ENCODE results near the gene PARP16. TPM values are rescaled to one million over a fixed set of nuclear protein-coding genes. Genes with fewer than 3 reads are reported as not detected.

Gene PARP16
- total RNA-seq, 1 experiment from 2014 or later = 5.6 TPM

Other genes with a start within 250 kb of the PARP16 start
- not detected in 2 replicates for gene SLC51B, start 241.5 kb downstream of the PARP16 start, total RNA-seq (2014; rRNA removed; shearing (Covaris generic))
- not detected in 2 replicates for gene RASL12, start 218.9 kb downstream of the PARP16 start, total RNA-seq (2014; rRNA removed; shearing (Covaris generic))
- not detected in 2 replicates for gene KBTBD13, start 210.1 kb downstream of the PARP16 start, total RNA-seq (2014; rRNA removed; shearing (Covaris generic))
- 0.05 and 0.65 TPM in 2 replicates for gene UBAP1L, start 171.7 kb downstream of the PARP16 start, total RNA-seq (2014; rRNA removed; shearing (Covaris generic))
- gene PDCD7, start 153.1 kb downstream of the PARP16 start, total RNA-seq (2014; rRNA removed; shearing (Covaris generic)) = 18.2 and 18.7 TPM in 2 replicates
- gene CLPX, start 101.5 kb downstream of the PARP16 start, total RNA-seq (2014; rRNA removed; shearing (Covaris generic)) = 27.1 and 34.7 TPM in 2 replicates
- not detected in 2 replicates for gene CILP, start 75.4 kb downstream of the PARP16 start, total RNA-seq (2014; rRNA removed; shearing (Covaris generic))
- not detected in 2 replicates for gene RNU5A-1, start 9.2 kb upstream of the PARP16 start, total RNA-seq (2014; rRNA removed; shearing (Covaris generic))
- gene RNU5B-1, start 17.8 kb upstream of the PARP16 start, total RNA-seq (2014; rRNA removed; shearing (Covaris generic)) = not detected in 2 replicates
- 0.10 and 0.12 TPM in 2 replicates for gene IGDCC3, start 91.1 kb upstream of the PARP16 start, total RNA-seq (2014; rRNA removed; shearing (Covaris generic))
- 0.19 and 0.45 TPM in 2 replicates for gene IGDCC4, start 136.1 kb upstream of the PARP16 start, total RNA-seq (2014; rRNA removed; shearing (Covaris generic))
- 20.6 and 29.0 TPM in 2 replicates for gene DPP8, start 230.8 kb upstream of the PARP16 start, total RNA-seq (2014; rRNA removed; shearing (Covaris generic))
- gene HACD3, start 243.6 kb upstream of the PARP16 start, total RNA-seq (2014; rRNA removed; shearing (Covaris generic)) = 148 and 149 TPM in 2 replicates

Data from A172 (cell line).